GM19099 (cell line): ENCODE results near the gene LMO2.

Experiments used
- POLR2A ChIP-seq: IDR thresholded peaks from 3 replicates; pipeline ENCODE4 v1.6.1; 2011; ENCODE audit warnings: low read depth; ENCODE audit not compliant: insufficient read length; ENCODE audit errors: extremely low read depth

The LMO2 gene

DNA sequence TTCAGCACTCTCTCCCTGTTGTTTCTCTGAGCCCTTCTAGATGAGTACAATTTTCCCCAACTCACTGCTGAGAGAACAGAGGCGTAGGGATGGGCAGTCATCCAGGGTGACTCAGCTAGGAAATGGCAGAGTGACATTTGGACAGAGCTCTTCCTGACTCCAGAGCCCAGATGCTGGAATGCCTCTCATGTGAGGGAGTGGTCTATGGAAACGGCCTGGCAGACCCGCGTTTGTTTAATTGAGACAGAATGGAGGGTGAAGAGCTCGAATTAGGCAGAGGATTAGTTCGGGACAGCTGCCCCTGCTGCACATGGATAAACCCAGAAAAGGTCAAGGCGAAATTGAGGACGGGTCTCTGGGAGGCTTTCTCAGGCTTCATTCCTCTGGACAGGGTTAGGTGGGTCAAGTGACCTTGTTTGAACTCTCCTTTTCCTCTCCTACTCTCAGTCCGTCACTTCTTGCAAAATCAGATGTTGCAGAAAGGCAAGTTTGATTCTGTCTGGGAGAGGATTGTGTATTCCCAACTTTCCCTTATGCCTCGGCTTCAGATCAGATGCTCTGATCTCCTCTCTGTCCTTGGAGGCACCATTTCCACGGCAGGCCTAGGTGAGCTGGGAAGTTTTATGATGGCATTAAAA, 7.6 kb upstream of the LMO2 start:
- TF ChIP-seq POLR2A, result no peak

DNA sequence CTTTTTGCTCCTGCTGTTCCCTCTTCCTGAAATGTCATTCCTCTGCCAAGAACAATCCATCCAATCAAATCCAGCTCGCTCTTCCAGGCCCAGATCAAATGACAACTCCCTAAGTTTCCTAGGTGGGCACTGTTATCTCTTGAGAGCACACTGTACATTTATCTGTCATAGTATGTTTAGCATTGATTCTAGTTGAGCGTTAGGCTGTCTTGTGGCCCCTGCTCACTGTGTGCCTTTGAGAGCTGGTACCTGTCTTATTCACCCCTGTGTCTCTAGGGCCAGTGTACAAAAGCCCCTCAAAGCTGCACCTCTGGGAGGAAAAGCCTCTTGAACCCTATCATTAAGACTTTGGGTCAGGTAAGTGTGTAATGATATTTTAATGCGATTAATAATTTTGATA, 7.1 kb upstream of the LMO2 start:
- no peak for TF ChIP-seq POLR2A

DNA sequence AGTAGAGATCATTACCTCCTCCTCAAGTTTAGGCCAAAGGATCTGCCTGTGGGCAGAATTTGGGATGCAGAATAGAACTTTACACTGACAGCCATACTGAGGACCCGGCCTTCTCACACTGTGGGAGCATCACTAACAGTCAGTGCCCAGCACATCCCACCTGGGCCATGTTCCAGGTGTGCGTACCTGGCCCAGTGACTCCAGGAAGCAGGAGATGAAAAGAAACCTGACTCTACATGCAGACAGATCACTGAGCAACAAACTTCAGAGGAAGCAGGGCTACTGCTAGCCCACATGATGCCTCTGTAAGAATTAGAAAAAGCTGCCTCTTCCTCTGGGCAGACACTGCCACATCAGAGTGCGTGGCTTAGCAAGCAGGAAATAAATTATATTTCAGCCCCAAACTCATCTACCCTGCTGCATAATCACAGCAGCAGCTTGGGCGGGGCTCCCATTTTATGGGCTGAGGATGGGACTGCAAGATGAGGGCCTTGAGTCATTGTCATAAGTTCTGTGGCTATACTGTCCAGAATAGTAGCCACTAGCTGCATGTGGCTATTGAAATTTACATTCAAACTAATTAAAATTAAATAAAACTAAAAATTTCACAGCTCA, 6.0 kb upstream of the LMO2 start:
- TF ChIP-seq POLR2A, result no peak

DNA sequence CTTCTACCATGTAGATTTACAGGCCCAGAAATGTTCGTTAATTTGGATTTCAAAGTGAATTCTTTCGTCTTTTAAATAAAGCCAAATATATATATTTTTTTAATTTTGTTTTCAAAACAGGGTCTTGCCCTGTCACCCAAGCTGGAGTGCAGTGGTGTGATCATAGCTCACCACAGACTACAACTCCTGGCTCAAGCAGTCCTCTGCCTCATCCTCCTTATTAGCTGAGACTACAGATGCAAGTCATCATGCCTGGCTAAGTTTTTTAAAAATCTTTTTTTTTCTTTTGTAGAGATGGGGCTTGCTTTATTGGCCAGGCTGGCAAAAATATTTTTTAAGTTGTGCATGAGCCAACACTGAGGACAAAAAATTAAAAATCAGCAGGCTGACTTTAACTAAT, 5.0 kb upstream of the LMO2 start:
- no peak for TF ChIP-seq POLR2A

DNA sequence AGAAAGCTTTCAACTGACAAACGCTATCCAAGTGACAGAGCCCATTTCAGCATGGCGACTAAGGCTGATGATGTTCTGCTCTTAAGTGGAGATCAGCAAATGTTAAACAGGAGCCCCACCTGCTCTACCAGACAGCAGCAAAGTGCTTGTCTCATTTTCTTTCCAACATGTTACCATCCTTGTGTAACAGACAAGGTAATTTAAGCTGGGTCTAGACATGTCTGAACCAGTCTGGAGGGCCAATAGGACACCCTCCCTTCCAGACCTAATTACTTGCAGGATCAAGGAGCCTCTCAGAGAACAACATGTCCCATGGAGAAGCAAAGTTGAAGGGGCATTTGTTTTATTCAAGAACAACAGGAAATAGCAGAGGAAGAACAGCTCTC, 3.9 kb upstream of the LMO2 start:
- TF ChIP-seq POLR2A, result no peak

DNA sequence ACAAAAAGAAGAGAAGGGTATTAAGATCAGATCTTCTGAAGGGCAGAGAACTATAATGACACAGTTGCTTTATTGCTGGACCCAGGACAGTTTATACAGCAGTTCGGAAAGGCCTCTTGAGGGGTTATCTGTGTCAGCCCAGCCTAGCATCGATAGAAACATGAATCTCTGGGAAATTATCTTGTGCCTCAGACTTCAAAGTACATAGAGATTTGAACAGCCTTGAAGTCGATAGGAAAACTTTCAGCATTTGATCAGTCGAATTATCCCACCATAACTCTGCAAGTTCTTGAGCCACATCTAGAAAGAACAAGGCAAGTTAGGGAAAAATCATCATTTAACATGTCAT, 2.5 kb upstream of the LMO2 start:
- no peak for TF ChIP-seq POLR2A

DNA sequence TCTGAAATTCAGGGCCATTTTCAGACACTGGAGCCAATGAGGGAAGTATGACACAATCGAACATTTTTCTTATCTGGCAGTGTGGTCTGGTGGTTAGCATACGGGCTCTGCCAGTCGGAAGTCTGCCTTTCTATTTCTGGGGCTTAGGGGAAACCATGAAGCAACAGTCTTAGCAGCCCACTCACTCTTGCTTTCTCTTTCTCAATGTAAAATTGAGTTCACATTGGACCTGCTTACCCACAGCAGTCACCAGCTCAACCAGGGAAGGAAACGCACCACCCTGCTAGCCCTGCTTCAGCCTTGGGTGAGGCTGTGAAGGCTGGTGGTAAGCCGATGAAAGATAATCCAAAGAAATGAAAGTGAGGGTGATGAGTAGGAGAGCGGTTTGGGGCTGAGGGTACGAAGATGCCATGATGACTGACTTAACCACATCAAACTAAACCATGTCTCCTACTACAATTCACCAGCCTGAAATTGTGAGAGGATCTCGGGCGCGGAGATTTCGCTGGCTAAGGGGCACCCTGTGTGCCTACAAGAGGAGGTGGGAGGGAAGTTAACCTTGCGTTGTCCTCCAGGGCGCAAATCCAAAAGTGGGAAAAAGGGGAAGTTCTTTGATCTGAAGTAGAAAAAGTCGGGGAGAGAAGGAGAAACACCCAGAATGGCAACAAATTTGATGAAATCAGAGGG, 2.0 kb upstream of the LMO2 start:
- TF ChIP-seq POLR2A, result peak; percentile 81

DNA sequence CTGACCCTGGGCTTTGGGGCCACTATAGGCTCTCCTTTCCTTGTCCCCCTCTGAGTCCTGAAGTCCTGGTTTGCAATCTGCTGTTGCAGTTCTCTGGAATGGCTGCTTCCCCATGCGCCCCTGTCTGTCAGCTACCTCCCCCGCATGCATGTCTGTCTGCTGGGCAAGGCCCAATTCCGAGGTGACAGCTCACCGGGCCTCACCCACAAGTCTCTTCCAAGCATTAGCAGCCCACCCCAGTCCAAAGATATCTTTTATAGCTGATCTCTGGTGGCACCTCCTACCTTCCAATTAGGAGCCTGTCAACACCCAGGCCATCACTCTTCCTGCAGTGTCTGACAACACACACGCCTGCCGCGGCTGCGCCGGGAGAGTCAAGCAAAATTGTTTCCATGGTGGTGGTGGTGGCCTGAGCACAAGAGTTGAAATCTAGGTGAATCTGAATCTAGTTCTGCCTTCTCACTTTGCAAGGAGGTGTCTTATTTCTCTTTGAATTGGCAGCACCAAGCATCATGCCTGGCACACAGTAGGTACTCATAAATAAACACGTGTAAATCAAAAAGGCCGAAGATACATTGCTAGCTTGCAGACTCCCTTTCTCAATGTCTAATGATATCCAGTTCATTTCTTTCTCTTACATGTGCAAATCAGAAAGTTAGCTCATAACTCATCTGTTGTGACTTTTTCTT, 1.2 kb upstream of the LMO2 start:
- TF ChIP-seq POLR2A, result no peak

DNA sequence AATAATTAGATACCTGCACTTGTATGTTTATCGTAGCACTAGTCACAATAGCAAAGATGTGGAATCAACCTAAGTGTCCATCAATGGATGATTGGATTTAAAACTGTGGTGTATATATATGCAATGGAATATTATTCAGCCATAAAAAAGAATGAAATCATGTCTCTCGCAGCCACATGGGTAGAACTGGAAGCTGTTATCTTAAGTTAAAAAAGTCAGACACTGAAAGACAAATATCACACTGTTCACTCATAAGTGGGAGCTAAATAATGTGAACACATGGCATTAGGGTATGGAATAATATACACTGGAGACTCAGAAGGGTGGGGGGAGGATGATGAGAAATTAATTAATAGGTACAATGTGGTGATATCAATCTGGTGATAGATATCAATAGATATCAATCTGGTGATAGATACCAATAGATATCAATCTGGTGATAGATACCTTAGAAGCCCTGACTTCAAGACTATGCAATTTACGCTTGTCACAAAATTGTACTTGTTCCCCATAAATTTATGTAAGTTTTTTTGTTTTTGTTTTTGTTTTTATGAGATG, 2.0 kb downstream of the LMO2 start:
- TF ChIP-seq POLR2A, result no peak

DNA sequence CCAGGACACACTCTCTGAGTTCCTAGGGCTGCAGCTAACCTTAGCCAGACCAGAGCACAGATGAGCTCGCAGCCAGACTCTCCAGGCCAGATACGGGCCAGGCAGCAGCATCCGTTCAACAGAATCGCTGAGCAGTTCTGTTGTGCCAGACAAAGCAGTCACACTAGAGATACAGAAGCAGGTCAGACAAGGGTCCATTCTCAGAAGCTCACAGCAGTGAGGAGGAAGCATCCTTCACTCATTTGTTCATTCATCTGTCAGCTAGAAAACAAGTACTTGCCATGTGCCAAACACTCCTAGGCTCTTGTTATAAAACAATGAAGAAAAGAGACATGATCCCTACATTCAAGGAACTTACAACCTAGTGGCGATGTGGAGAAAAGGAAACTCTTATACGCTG, 2.6 kb downstream of the LMO2 start:
- TF ChIP-seq POLR2A, result no peak

DNA sequence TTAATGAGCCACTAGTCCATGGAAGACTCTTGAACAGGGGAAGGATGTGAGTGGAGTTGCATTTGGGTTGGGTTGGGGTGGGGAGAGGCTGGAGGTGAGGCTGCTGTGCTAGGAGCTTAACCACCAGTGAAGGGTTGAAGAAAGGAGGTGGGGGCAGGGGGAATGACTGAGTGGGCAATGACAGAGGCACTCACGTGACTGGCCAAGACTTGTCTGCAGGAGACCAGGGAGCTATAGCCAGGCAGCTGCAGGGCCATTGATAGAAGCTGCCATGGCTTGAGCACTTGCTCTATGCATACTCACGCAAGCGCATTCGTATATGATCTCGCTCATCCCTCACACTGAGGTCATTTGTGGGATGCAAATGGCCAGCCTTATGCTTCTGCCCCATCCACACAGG, 4.0 kb downstream of the LMO2 start:
- TF ChIP-seq POLR2A, result no peak

DNA sequence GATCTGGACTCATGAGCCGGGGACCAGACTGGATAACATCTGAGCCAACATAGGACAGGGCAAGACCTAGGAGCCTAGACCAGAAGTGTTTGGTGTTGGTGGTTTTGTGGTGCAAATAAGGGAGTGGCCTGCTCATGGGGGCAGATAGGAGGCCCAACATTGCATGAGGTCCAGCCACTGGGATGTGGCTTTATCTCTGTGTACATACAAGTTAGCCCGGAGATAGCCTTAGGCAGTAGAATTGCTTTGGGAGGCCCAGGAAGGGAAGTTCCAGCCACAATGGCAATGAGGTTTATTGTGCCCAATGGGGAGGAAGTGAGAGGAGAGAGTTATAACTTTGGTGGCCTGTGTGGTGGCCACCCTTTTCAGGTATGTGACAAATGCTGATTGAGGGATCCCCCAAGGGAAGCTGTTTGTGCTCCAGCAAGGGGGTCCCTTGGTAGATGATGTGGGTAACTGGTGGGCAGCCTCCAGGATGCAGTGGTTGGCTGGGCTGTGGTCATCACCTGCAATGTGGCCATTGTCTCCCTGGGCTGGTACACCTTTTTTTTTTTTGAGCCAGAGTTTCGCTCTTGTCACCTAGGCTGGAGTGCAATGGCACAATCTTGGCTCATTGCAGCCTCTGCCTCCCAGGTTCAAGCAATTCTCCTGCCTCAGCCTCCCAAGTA, 6.4 kb downstream of the LMO2 start:
- TF ChIP-seq POLR2A, result no peak

DNA sequence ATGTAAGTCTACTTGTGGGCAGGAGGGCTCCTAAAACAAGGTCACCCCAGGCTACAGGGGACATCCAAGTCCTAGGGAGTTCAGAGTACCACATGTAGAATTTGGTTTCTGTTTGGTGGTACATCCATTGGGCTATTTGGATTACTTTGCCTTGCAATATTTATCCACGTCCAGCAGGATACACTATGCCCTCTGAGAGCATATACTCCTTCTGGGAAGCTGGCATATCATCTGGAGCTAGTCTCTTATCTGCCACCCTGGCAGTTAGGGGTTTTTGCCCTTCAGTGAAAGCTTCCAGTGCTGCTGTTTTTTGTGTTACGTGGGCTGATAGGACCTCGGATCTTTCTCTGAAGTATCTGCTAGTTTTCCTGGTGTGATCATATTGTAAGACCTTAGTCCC, 7.3 kb downstream of the LMO2 start:
- TF ChIP-seq POLR2A, result no peak

DNA sequence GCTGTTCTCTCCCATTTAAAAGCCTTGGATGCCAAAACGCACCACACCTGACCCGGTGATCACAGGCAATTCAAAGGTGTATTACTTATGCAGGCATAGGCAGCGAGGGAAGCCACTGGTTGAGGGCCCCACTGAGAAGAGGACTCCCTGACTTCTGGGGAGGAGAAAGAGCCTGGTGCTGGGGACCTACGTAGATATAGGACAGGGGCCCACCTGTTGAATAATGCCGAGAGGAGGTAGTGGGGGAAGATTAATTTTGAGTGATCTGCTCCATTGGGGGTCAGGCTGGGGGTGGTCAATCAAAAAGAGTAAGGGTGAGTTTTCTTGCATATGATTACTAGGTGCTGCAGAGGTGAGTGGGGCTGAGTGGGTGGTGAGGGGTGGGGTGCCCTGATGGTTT, 7.8 kb downstream of the LMO2 start:
- TF ChIP-seq POLR2A, result no peak
